ENCODE data around the gene BCAP31. TPM values are rescaled to one million over a fixed set of nuclear protein-coding genes. Genes with fewer than 3 reads are reported as not detected.
A peak's percentile ranks its signal among the peaks of the same experiment; 100 is the strongest.

The BCAP31 gene
- total RNA-seq, 2 experiments from 2014 or later: 43.0 to 72.0 TPM

- Histone ChIP-seq H3K27ac (ENCODE audit: low read depth, low read length, poor library complexity, severe bottlenecking) (peak overlapping the region; percentile 73), H3K9me3 (ENCODE audit: low read length) (no peaks in the 10 kb centered on the region), H4K20me1 (ENCODE audit: insufficient read depth, low read length) (no peaks in the 10 kb centered on the region), H3K4me1 (ENCODE audit: insufficient read depth, low read length, poor library complexity, severe bottlenecking) (peaks cover 50% of the 10 kb centered on the region), H3K9me2 (ENCODE audit: insufficient read depth, low read length) (no peaks in the 10 kb centered on the region), H3K4me2 (ENCODE audit: low read length) (peak overlapping the region; percentile 74), H3K4me3 (ENCODE audit: low read depth, low read length, poor library complexity, severe bottlenecking) (peak overlapping the region; percentile 54), H3K79me2 (ENCODE audit: insufficient read depth, low read depth, low read length) (peaks cover 22% of the 10 kb centered on the region; the same call in 1 of the 2 replicates), H2AFZ (ENCODE audit: low read length) (no peak overlapping the region; the same call in 1 of the 2 replicates), H3K36me3 (ENCODE audit: insufficient read depth, low read length) (peaks cover 13% of the 10 kb centered on the region)
- BruUV-seq (replicated peaks): no TSS peak
- intact Hi-C loops (cut with micrococcal nuclease; ENCODE audit: unreplicated experiment): no loop called here
- DNase-seq (ENCODE audit: low spot score): peak; percentile 86
- ChIA-PET CTCF (ENCODE audit: unreplicated experiment) (no interaction called here), POLR2A (interaction anchor here (1.5 kb wide), 1 partner anchor 9 kb away, joined by 4 read pairs; no protein-coding TSS in a partner anchor)
- TF ChIP-seq EZH2phosphoT487 (IDR thresholded peaks at IDR 0.05; ENCODE audit: borderline replicate concordance, low read depth, low read length): no peak
- TF ChIP-seq, protein P1, sequence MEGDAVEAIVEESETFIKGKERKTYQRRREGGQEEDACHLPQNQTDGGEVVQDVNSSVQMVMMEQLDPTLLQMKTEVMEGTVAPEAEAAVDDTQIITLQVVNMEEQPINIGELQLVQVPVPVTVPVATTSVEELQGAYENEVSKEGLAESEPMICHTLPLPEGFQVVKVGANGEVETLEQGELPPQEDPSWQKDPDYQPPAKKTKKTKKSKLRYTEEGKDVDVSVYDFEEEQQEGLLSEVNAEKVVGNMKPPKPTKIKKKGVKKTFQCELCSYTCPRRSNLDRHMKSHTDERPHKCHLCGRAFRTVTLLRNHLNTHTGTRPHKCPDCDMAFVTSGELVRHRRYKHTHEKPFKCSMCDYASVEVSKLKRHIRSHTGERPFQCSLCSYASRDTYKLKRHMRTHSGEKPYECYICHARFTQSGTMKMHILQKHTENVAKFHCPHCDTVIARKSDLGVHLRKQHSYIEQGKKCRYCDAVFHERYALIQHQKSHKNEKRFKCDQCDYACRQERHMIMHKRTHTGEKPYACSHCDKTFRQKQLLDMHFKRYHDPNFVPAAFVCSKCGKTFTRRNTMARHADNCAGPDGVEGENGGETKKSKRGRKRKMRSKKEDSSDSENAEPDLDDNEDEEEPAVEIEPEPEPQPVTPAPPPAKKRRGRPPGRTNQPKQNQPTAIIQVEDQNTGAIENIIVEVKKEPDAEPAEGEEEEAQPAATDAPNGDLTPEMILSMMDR (conservative IDR thresholded peaks at IDR 0.05; ENCODE audit: low read length): no peak
Observed at GRCh38 chrX:153726286-153727122, 2.3 kb upstream of the BCAP31 start.

- Histone ChIP-seq H3K4me2 (ENCODE audit: low read length) (peak overlapping the region; percentile 74), H3K79me2 (ENCODE audit: insufficient read depth, low read depth, low read length) (peaks cover 22% of the 10 kb centered on the region; the same call in 1 of the 2 replicates), H3K4me3 (ENCODE audit: low read depth, low read length, poor library complexity, severe bottlenecking) (peak overlapping the region; percentile 85), H2AFZ (ENCODE audit: low read length) (no peak overlapping the region), H3K36me3 (ENCODE audit: insufficient read depth, low read length) (peaks cover 14% of the 10 kb centered on the region), H4K20me1 (ENCODE audit: insufficient read depth, low read length) (no peaks in the 10 kb centered on the region), H3K4me1 (ENCODE audit: insufficient read depth, low read length, poor library complexity, severe bottlenecking) (peaks cover 50% of the 10 kb centered on the region), H3K9me2 (ENCODE audit: insufficient read depth, low read length) (no peaks in the 10 kb centered on the region), H3K9me3 (ENCODE audit: low read length) (no peaks in the 10 kb centered on the region), H3K27ac (ENCODE audit: low read depth, low read length, poor library complexity, severe bottlenecking) (no peak overlapping the region)
- BruUV-seq (replicated peaks): no TSS peak
- DNase-seq (ENCODE audit: low spot score): no peak
- TF ChIP-seq, protein P1 (conservative IDR thresholded peaks at IDR 0.05; ENCODE audit: low read length): no peak
- intact Hi-C loops (cut with micrococcal nuclease; ENCODE audit: unreplicated experiment): no loop called here
- ChIA-PET POLR2A (no interaction called here), CTCF (ENCODE audit: unreplicated experiment) (no interaction called here)
Observed at GRCh38 chrX:153725832-153726285, 1.7 kb upstream of the BCAP31 start.

Data from OCI-LY7 (cell line).